CD1c-positive myeloid dendritic cell (primary cell): ENCODE measurements around the gene MCM7.

Source experiments
- DNase-seq: peaks from one replicate; pipeline ENCODE4 v3.0.0-alpha.2; 2016; ENCODE audit errors: extremely low spot score

Gene MCM7

GRCh38 chr7:100093925-100094486 is 7.2 kb downstream of the MCM7 start:
- no peak for DNase-seq

DNA sequence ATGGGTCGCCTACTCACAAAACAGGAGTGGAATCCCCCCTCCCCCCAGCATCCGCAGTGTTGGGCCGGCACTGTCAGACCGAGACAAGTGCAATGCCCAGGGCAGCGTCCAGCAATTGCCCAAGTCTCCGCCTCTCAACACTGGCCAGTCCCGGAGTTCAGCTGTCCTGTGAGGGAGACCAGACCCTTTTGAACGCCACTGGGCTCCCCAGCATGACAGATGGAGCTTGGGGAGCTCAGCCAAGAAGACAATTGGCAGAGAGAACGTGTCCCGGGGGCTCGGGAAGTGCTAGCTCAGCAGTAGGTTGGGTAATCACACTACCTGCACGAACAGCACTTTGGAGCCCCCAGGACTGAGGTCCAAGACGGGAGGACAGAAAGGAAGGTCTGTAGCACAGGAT is 7.7 kb downstream of the MCM7 start:
- no peak for DNase-seq

- no peak for DNase-seq
Measured at GRCh38 chr7:100093054-100093453, 8.1 kb downstream of the MCM7 start.

DNA sequence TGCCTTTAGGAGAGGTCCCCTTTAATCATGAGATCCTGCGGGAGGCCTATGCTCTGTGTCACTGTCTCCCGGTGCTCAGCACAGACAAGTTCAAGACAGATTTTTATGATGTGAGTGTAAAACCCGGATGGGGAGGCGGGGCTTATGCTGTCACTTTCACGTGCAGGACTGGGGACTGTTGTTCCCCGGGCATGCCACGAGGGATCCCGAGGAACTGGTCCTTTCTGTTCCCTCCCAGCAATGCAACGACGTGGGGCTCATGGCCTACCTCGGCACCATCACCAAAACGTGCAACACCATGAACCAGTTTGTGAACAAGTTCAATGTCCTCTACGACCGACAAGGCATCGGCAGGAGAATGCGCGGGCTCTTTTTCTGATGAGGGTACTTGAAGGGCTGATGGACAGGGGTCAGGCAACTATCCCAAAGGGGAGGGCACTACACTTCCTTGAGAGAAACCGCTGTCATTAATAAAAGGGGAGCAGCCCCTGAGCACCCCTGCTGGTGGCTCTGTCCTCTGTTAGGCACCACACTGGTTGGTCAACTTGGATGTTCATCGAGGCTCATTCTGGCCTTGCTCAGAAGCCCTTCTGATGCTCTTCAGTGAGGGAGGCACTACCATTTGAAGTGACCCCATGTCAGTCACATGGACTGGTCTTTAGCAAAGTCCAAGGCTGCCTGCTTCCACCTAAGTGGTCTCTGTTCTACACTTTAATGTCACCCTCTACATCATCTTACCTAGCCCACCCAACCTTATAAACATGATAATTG is 9.6 kb downstream of the MCM7 start:
- DNase-seq, result no peak

DNA sequence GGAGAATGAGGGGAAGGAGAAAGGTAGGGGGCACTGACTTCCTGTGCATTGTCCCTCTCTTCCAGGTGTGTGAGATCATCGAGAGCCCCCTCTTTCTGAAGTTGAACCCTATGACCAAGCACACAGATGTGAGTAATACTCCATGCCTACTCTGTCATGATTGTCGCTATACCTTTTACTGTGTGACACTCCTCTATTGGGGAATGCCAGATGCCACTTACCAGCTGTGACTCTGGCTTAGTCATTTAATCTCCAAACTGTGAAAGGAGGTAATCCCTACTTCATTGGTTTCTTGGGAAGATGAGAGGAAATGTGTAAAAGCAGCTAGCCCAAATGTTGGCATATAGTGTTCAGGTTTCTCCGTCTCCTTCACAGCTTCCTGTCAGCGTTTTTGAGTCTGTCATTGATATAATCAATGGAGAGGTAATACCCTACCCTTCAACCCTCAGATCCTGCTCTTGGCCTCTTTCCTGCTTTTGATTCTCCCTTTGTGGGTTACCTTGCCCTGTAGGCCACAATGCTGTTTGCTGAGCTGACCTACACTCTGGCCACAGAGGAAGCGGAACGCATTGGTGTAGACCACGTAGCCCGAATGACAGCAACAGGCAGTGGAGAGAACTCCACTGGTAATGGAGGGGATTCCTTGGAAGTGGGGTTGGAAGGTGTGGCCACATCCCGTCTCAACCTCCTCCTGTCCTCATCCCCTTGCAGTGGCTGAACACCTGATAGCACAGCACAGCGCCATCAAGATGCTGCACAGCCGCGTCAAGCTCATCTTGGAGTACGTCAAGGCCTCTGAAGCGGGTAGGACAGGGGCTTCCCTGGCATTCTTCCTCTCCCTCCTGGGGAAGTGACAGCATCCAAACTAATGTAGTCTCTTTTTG is 10.4 kb downstream of the MCM7 start:
- no peak for DNase-seq

- DNase-seq, result peak; percentile 15
Measured at GRCh38 chr7:100089458-100090196, 11.6 kb downstream of the MCM7 start.

GRCh38 chr7:100088621-100089457 is 12.4 kb downstream of the MCM7 start, which contains the start of gene COPS6:
COPS6 (plus strand) TSS chr7:100088969; CDS start chr7:100088991, 22 bp downstream.
- DNase-seq, result peak; percentile 88

- no peak for DNase-seq
Measured at GRCh38 chr7:100088095-100088620, 13.0 kb downstream of the MCM7 start.

- no peak for DNase-seq
Measured at GRCh38 chr7:100087055-100087750, 14.0 kb downstream of the MCM7 start.

DNA sequence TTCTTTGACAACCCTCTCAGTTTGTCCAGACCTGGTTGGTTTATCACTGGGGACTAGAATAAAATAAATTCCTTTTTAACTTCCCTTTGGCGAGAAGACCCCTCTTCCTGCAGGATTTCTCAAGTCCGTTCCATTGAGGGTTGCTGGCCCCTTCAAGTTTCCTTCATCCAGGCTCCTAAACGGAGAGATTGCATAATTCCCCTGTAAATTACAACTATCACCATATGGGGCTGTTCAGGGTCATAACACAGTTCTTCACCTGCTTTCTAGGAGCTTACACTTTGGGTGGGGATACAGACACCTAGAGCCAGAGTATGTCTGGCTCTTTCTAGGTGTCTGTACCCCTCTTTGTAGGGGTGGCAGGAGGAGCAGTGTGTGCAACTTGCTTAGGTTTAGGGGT is 15.7 kb downstream of the MCM7 start:
- no peak for DNase-seq

- DNase-seq, result no peak
Measured at GRCh38 chr7:100082978-100083377, 18.2 kb downstream of the MCM7 start.

- DNase-seq, result peak; percentile 99
Measured at GRCh38 chr7:100081535-100082102, 19.6 kb downstream of the MCM7 start, which contains the start of gene ZNF3. ZNF3 (minus strand) TSS chr7:100081723; CDS start chr7:100077357, 4,366 bp downstream.

DNA sequence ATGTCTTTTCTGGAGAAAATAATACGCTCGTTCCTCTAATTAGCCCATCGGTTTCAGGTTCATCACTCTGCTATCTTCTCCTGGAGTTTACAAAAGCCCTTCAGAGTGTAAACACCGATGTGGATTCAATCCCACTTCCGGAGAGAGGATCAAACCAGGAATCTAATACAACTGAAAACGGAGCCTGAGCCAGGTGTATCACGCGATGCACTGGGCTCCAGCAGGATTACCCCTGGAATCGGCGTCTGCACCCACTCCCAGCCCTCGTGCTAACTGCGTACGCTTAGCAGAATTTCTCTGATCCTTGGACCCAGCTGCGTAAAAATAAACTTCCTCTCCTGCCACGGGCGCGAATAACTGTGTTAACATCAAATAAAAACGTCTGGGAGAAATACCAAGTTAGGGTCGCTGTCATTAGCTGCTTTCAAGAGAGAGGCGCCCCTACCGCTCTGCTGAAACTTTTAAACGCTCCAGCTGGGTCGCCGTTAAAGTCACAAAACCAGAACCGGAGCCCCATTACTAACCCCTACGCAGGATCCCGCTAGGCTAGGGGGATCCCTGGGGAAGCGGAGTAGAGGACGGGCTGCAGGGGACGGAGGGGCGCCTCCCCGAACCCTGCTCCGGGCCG is 20.2 kb downstream of the MCM7 start:
- DNase-seq, result peak; percentile 27

DNA sequence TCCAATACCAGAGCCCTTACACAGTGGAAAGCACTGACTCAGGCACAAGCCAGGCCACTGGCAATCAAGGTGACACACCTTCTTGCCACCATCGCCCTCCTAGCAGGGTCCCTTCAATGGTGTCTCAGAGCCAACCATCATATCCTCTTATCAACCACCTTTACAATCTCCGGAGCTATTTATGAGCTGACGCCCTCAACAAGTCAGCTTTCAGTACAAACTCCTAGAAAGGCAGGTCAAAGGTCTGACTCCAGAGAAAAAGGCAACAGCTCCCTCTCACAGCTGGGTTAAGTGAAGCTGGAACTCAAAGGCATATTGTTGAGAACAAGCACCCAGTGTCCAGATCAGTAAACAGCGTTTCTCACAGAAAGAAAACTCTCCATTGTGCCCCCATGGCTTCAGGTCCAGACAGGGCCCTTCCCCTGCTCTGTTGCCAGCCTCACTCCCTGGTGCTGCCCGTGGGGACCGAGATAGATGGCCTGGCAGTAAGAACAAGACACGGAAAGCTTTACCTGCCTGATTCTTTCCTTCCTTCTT is 22.1 kb downstream of the MCM7 start:
- no peak for DNase-seq

- DNase-seq, result no peak
Measured at GRCh38 chr7:100077205-100077604, 24.0 kb downstream of the MCM7 start.

- DNase-seq, result no peak
Measured at GRCh38 chr7:100075418-100075817, 25.8 kb downstream of the MCM7 start.

- DNase-seq, result no peak
Measured at GRCh38 chr7:100074841-100075240, 26.4 kb downstream of the MCM7 start.

DNA sequence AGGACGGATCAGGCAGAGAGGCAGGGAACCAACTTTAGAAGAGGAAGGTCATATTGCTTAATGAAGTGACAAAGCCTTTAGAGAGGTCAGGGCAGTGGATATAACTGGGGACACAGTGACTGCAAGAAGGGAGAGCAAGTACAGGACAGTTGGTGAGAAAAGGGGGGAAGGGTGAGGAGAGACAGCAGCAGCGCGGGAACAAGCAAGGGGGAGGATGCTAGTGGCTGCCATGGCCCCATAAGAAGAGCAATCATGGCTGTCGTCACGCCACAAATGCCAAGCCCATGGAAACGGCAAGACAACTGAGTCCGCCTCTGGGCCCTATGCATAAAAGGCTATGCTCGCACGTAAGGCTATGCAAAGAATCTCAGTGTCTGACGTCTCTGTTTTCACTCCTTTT is 28.7 kb downstream of the MCM7 start:
- no peak for DNase-seq
